Activated naive CD4-positive, alpha-beta T cell treated with anti-CD3 and anti-CD28 coated beads, Interleukin-2, amount 10 ng/mL, durations not matched to agents 7 days and 5 days (primary cell): ENCODE data around the gene GIT1.
A peak's percentile ranks its signal among the peaks of the same experiment; 100 is the strongest.

Experiments used
- CTCF ChIA-PET: fragments of 350-600 bp; sonication (Branson Sonifier 250); formaldehyde crosslinking; loops from one replicate; lab custom pipeline; 2021; ENCODE audit warnings: antibody characterized with exemption; lab: Charles Lee
- DNase-seq: peaks from one replicate; pipeline ENCODE4 v3.0.0-alpha.2; 2020
- H3K27ac Mint-ChIP-seq: one replicate; pipeline ENCODE4 v1.8.0; 2021; ENCODE audit warnings: mild to moderate bottlenecking, moderate library complexity, mixed read lengths
- H3K27me3 Mint-ChIP-seq: one replicate; pipeline ENCODE4 v1.8.0; 2021; ENCODE audit warnings: mild to moderate bottlenecking, mixed read lengths
- H3K36me3 Mint-ChIP-seq: one replicate; pipeline ENCODE4 v1.8.0; 2021; ENCODE audit warnings: mixed read lengths
- H3K4me1 Mint-ChIP-seq: one replicate; pipeline ENCODE4 v1.8.0; 2021; ENCODE audit warnings: mixed read lengths
- H3K4me3 Mint-ChIP-seq: one replicate; pipeline ENCODE4 v1.8.0; 2021; ENCODE audit warnings: mild to moderate bottlenecking, moderate library complexity, mixed read lengths
- H3K9me3 Mint-ChIP-seq: one replicate; pipeline ENCODE4 v1.8.0; 2021; ENCODE audit warnings: mixed read lengths

GIT1 gene

GRCh38 chr17:29589524-29590410 is at the start of gene GIT1:
Gene GIT1 (minus strand): TSS chr17:29589648. CDS start chr17:29589378, 270 bp downstream.
- Mint-ChIP-seq H3K27me3 (peaks cover 7% of the 10 kb centered on the region), H3K36me3 (peaks cover 3% of the 10 kb centered on the region), H3K4me3 (peak within 1 kb of the TSS; percentile 93), H3K9me3 (no peaks in the 10 kb centered on the region), H3K27ac (peak within 1 kb of the TSS; percentile 89), H3K4me1 (peaks cover 73% of the 10 kb centered on the region)
- CTCF ChIA-PET: interaction anchor here (1.6 to 5.0 kb wide), 2 partner anchors 9 to 28 kb away, joined by 9 to 48 read pairs; no protein-coding TSS in a partner anchor
- DNase-seq: peak; percentile 87

- no peaks in the 10 kb centered on the region for H3K9me3 Mint-ChIP-seq
- H3K36me3 Mint-ChIP-seq: peaks cover 56% of the 10 kb centered on the region
- H3K27ac Mint-ChIP-seq: peak overlapping the region; percentile 4
- no peak for DNase-seq
- no peak overlapping the region for H3K4me3 Mint-ChIP-seq
- CTCF ChIA-PET: interaction anchor here (1.0 to 4.6 kb wide), 2 partner anchors 11 to 16 kb away, joined by 4 to 21 read pairs; partner anchors contain the start of gene CORO6
- no peaks in the 10 kb centered on the region for H3K27me3 Mint-ChIP-seq
- H3K4me1 Mint-ChIP-seq: peaks cover 23% of the 10 kb centered on the region
These were observed 44.4 kb upstream of the GIT1 start for GRCh38 chr17:29633886-29634285.

- Mint-ChIP-seq H3K4me3 (no peak overlapping the region), H3K36me3 (peaks cover 55% of the 10 kb centered on the region), H3K27ac (no peak overlapping the region), H3K9me3 (no peaks in the 10 kb centered on the region), H3K4me1 (peaks cover 23% of the 10 kb centered on the region), H3K27me3 (no peaks in the 10 kb centered on the region)
- CTCF ChIA-PET: no interaction called here
- DNase-seq: no peak
These were observed 41.3 kb upstream of the GIT1 start for GRCh38 chr17:29630630-29631193.

- Mint-ChIP-seq H3K9me3 (no peaks in the 10 kb centered on the region), H3K4me1 (peaks cover 29% of the 10 kb centered on the region), H3K27me3 (no peaks in the 10 kb centered on the region), H3K27ac (no peak overlapping the region), H3K36me3 (peaks cover 55% of the 10 kb centered on the region), H3K4me3 (no peak overlapping the region)
- CTCF ChIA-PET: no interaction called here
- no peak for DNase-seq
These were observed 40.4 kb upstream of the GIT1 start for GRCh38 chr17:29629839-29630238.

- CTCF ChIA-PET: interaction anchor here (0.6 to 1.0 kb wide), 2 partner anchors 11 to 251 kb away, joined by 3 to 4 read pairs; no protein-coding TSS in a partner anchor
- H3K36me3 Mint-ChIP-seq: peaks cover 51% of the 10 kb centered on the region
- H3K27ac Mint-ChIP-seq: no peak overlapping the region
These were observed 39.2 kb upstream of the GIT1 start for GRCh38 chr17:29628644-29629043.

GRCh38 chr17:29627951-29628350 is 38.5 kb upstream of the GIT1 start:
- no peaks in the 10 kb centered on the region for H3K9me3 Mint-ChIP-seq
- CTCF ChIA-PET: no interaction called here
- DNase-seq: no peak
- no peak overlapping the region for H3K27ac Mint-ChIP-seq
- H3K4me1 Mint-ChIP-seq: peaks cover 35% of the 10 kb centered on the region
- peaks cover 49% of the 10 kb centered on the region for H3K36me3 Mint-ChIP-seq
- H3K27me3 Mint-ChIP-seq: no peaks in the 10 kb centered on the region
- H3K4me3 Mint-ChIP-seq: no peak overlapping the region

More at GRCh38 chr17:29628644-29629043, 39.2 kb upstream of the GIT1 start:
- DNase-seq: no peak
- no peaks in the 10 kb centered on the region for H3K9me3 Mint-ChIP-seq
- peaks cover 32% of the 10 kb centered on the region for H3K4me1 Mint-ChIP-seq
- H3K4me3 Mint-ChIP-seq: no peak overlapping the region
- no peaks in the 10 kb centered on the region for H3K27me3 Mint-ChIP-seq

GRCh38 chr17:29625037-29625750 is 35.7 kb upstream of the GIT1 start:
- H3K36me3 Mint-ChIP-seq: peaks cover 27% of the 10 kb centered on the region
- H3K27ac Mint-ChIP-seq: no peak overlapping the region
- no peak for DNase-seq
- H3K4me1 Mint-ChIP-seq: peaks cover 48% of the 10 kb centered on the region
- CTCF ChIA-PET: interaction anchor here (1.2 to 1.8 kb wide), 6 partner anchors 8 to 306 kb away, joined by 3 to 10 read pairs (median 5); no protein-coding TSS in a partner anchor
- H3K9me3 Mint-ChIP-seq: no peaks in the 10 kb centered on the region
- H3K27me3 Mint-ChIP-seq: peaks cover 24% of the 10 kb centered on the region
- no peak overlapping the region for H3K4me3 Mint-ChIP-seq

GRCh38 chr17:29624586-29624985 is 35.1 kb upstream of the GIT1 start:
- CTCF ChIA-PET: interaction anchor here (0.6 to 1.8 kb wide), 6 partner anchors 10 to 527 kb away, joined by 3 to 10 read pairs (median 5); no protein-coding TSS in a partner anchor
- H3K4me1 Mint-ChIP-seq: peaks cover 48% of the 10 kb centered on the region
- H3K4me3 Mint-ChIP-seq: no peak overlapping the region
- no peak overlapping the region for H3K27ac Mint-ChIP-seq
- peaks cover 28% of the 10 kb centered on the region for H3K27me3 Mint-ChIP-seq
- H3K36me3 Mint-ChIP-seq: peaks cover 22% of the 10 kb centered on the region
- DNase-seq: no peak
- no peaks in the 10 kb centered on the region for H3K9me3 Mint-ChIP-seq

- Mint-ChIP-seq H3K27me3 (peaks cover 28% of the 10 kb centered on the region), H3K4me3 (peak overlapping the region; percentile 73), H3K27ac (no peak overlapping the region), H3K4me1 (peaks cover 53% of the 10 kb centered on the region), H3K36me3 (peaks cover 13% of the 10 kb centered on the region), H3K9me3 (no peaks in the 10 kb centered on the region)
- CTCF ChIA-PET: interaction anchor here (1.0 to 1.2 kb wide), 2 partner anchors 11 to 308 kb away, joined by 3 to 4 read pairs; no protein-coding TSS in a partner anchor
- no peak for DNase-seq
These were observed 33.8 kb upstream of the GIT1 start for GRCh38 chr17:29623283-29623647.

GRCh38 chr17:29622337-29623282 is 33.2 kb upstream of the GIT1 start, which contains the start of gene CORO6:
Gene CORO6 (minus strand): TSS chr17:29622912. CDS start chr17:29621421, 1,491 bp downstream.
- no peaks in the 10 kb centered on the region for H3K9me3 Mint-ChIP-seq
- H3K4me3 Mint-ChIP-seq: peak within 1 kb of the TSS; percentile 73
- H3K27ac Mint-ChIP-seq: peak within 1 kb of the TSS; percentile 67
- peaks cover 56% of the 10 kb centered on the region for H3K4me1 Mint-ChIP-seq
- peaks cover 29% of the 10 kb centered on the region for H3K27me3 Mint-ChIP-seq
- CTCF ChIA-PET: interaction anchor here (1.0 to 6.5 kb wide), 4 partner anchors 11 to 309 kb away, joined by 3 to 47 read pairs (median 4); partner anchors contain the start of gene ANKRD13B
- peak; percentile 75 for DNase-seq
- peaks cover 11% of the 10 kb centered on the region for H3K36me3 Mint-ChIP-seq

- peak overlapping the region; percentile 73 for H3K4me3 Mint-ChIP-seq
- H3K4me1 Mint-ChIP-seq: peaks cover 64% of the 10 kb centered on the region
- no peaks in the 10 kb centered on the region for H3K9me3 Mint-ChIP-seq
- CTCF ChIA-PET: interaction anchor here (2.0 to 6.5 kb wide), 2 partner anchors 29 to 158 kb away, joined by 5 to 47 read pairs; partner anchors contain the start of gene ANKRD13B
- DNase-seq: no peak
- peak overlapping the region; percentile 67 for H3K27ac Mint-ChIP-seq
- peaks cover 11% of the 10 kb centered on the region for H3K36me3 Mint-ChIP-seq
- H3K27me3 Mint-ChIP-seq: peaks cover 38% of the 10 kb centered on the region
These were observed 32.3 kb upstream of the GIT1 start for GRCh38 chr17:29621751-29622194.

GRCh38 chr17:29620779-29621500 is 31.5 kb upstream of the GIT1 start:
- no peak for DNase-seq
- peaks cover 10% of the 10 kb centered on the region for H3K36me3 Mint-ChIP-seq
- no peaks in the 10 kb centered on the region for H3K9me3 Mint-ChIP-seq
- peaks cover 46% of the 10 kb centered on the region for H3K27me3 Mint-ChIP-seq
- no peak overlapping the region for H3K27ac Mint-ChIP-seq
- H3K4me1 Mint-ChIP-seq: peaks cover 70% of the 10 kb centered on the region
- CTCF ChIA-PET: interaction anchor here (2.0 to 6.5 kb wide), 2 partner anchors 28 to 158 kb away, joined by 5 to 47 read pairs; partner anchors contain the start of gene ANKRD13B
- H3K4me3 Mint-ChIP-seq: peak overlapping the region; percentile 44
